NCI-H146 (cell line): ENCODE data around the gene ZBTB46.

Experiments used
- DNase-seq: peaks from one replicate; lab custom pipeline; 2025; lab: John Stamatoyannopoulos, UW

ZBTB46 gene

DNA sequence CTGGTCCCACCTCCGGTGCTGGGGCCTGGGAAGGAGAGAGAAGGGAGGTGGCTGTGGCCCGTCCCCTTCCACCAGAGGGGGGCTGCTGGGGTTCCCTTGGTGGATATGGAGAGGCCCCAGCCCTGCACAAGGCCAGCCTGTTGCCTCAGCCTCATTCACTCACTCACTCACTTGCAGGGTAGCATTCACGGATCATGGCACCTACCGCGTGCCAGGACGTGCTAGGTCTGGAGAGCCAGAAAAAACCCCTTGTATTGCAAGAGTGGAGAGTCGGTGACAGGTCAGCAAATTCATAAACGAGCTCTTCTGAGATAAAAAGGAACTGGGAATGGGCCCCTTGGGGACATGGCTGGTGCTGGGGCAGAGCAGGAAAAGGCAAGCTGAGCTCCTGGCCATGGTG lies 6.4 kb upstream of the ZBTB46 start:
- DNase-seq, result no peak

GRCh38 chr20:63836458-63837344 lies 5.6 kb upstream of the ZBTB46 start:
- DNase-seq, result no peak

DNA sequence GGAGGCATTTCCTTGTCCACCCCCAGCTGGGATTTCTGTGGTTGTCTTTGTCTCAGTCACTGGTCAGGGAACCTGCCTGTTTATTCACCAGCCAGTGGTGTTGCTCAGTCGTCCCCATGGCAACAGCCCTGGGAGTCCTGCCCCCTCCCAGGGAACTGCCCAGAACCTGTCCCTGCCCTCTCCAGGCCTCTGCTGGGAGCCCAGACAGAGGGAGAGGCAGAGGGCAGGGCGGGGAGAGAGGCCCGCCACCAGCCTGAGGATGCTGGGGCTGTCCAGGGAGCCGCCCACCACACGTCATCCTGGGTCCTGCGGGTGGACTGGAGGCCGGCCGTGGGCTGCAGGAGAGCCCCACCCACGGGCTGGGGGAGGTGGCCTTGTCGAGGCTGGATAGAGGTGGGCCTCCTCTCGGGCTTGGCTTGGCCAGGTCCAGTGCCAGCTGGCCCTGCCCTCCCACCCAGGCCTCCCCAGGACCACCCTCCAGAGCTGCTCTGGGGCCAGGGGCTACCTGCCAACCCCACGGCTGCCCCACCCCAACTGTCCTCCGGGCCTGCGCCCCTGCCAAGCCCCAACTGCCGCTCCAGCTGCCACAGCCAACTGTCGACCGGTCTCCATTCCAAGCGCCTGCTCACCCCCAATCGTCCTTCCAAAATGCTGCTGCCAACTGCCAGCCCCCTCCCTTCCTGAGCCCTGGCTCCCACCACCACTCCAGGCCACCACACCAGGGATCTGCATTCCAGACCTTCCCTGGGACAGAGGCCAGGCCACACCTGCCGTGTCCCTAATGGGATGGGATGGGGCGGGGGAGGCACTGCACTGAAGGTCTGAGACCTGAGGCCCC lies 4.2 kb upstream of the ZBTB46 start:
- peak; percentile 88 for DNase-seq

GRCh38 chr20:63834491-63834880 lies 3.4 kb upstream of the ZBTB46 start:
- no peak for DNase-seq

DNA sequence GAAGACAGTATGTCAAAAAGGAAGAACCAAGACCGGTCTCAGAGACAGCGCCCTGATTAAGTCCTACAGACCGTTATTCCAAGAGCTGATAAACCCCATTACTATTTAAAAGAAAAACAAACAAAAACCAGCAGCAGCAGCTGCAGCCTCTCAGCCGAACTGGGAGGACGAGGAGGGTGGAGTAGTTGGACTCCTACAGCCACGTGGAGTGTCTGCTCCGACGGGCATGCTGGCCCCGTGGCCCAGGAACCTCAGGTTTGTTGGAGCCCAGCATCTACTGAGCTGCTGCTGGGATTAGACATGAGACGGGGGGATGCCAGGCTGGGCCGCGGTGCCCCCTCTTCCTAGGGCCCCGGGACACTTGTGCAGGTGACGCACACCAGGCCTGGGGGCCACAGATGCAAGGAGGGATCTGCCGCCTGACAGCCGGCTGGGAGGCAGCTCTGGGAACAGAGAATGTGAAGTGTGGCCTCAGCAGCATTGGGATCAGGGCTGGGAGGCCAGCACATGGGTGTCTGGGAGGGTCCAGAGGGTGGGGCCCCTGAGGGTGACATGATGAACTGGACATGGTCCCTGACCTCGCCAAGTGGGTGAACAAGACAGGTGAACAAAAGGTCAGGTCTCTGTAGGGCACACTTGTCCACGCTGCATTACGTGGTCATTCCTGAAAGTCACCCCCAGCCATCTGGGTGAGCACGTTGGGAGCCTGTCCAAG lies 2.9 kb upstream of the ZBTB46 start:
- DNase-seq, result no peak

DNA sequence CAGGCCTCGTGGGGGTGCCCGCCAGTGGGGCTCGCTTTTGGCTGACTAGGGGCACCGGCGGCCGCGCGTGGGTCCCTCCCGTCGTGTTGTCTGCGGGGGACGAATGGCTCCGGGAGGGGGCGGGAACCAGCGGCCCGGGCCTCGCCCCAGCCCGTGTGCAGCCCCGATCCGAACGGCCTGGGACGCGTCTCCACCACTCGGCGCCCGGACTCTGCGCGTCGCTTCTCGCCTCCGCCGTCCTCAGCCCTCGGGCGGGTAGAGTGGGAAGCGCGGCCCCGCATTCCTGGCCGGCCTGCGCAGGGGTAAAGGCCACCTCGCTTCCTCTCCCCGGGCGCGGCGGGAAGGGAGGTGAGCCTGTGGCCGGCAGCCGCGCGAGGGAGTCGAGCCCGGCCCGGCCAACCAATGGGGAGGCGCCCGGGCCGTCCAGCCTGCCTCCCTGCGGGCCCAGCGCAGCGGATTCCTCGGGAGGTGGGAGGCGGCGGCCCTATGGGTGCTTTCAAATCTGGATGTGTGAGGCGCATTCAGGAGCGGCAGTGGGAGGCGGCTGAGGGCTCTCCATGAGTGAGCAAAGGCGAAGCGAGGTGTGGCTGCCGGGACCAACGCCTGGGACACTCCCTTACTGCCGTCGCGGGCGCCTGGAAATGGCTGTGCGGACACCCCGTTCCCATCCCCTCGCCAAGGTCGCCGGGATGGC lies 1.1 kb upstream of the ZBTB46 start:
- DNase-seq, result peak; percentile 27

DNA sequence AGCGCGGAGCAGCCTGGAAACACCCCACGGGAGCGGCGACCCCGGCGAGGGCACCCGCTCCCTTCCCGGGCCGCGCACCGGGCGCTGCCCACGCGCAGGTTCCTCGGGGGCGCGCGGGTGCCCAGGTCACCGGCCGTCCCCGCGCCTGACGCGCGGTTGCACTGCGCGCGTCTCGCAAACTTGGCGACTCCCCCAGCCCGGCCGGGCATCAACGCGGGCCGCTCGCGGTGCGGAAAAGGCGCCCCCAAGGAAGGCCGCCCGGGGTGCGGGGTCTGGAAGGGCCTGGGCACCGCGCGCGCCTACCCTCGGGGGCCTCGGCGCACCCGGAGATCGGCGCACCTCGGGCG lies 555 bp upstream of the ZBTB46 start:
- no peak for DNase-seq

- DNase-seq, result no peak
Measured at GRCh38 chr20:63829945-63830835, 874 bp downstream of the ZBTB46 start.

DNA sequence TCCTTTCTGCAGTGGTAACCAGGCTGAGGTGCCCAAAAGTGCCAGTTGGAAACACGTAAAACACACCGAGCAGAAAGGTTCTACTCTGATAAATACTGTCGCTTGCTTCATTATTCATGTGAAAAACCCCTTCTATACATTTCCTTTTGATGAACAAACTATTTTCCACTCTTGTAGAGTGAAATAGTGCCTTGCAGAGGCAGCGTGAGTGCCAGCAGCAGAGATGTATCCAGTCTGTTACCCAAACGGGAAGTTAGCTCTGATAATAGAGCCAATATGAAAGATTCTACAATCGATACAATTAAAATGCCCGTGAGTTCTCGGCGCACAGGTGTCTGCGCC lies 1.5 kb downstream of the ZBTB46 start:
- DNase-seq, result no peak

DNA sequence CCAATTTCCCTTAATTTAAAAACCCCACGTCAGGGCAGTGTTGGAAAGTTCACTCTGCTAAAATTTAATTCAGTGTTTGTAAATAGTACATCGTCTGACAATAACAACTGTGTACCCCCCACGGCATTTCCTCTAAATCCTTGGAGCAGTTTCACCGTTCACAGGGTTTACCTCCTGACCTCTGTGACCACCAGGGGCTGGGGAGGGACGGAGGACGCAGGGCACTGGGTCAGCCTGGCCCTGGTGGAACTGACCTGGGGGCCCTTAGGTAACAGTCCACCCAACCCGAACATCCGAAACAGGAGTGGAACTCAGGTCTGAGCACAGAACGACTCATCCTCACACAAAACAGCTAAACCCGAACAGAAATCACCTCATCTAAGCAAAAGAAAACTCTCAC lies 2.1 kb downstream of the ZBTB46 start:
- DNase-seq, result no peak

GRCh38 chr20:63828545-63828944 lies 2.5 kb downstream of the ZBTB46 start:
- no peak for DNase-seq

DNA sequence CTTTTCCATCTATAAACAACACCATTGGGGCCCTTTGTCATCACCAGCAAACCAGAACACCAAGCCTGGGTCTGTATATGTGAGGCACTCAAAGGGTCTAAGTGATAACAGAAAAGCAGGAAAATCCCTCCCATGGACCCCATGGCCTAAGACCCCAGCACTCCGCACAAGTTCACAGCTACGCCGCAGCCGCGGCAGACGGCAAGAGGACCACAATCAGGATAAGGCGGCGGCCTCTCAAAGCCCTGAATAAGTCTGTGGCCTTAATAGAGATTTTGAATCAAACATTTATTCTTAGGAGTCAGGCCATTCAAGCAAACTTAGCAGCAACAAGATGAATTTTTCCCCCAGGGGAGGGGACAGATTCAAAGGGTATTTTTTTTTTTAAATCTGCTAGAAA lies 2.9 kb downstream of the ZBTB46 start:
- no peak for DNase-seq

GRCh38 chr20:63826753-63827152 lies 4.3 kb downstream of the ZBTB46 start:
- no peak for DNase-seq

- DNase-seq, result no peak
Measured at GRCh38 chr20:63825331-63826118, 5.5 kb downstream of the ZBTB46 start.

GRCh38 chr20:63823691-63824311 lies 7.3 kb downstream of the ZBTB46 start:
- DNase-seq, result no peak

DNA sequence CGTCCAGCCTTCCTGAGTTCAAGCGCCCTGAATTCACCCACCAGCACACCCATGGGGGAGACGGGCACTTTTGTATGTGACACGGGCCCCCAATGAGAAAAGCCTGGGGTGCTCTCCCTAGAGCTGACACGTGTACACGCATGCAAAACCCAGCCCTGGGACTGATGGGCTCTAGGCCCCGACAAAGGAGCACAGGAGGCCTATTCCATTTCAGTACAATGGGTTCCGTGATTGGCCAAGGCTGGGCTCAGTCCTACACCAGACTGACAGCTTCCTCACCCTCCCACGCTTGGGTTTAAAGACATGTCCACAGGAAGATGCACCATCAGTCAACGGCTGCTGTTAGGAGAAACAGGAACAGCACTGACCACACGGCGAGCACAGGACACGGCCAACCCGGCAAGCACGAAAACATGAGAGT lies 8.8 kb downstream of the ZBTB46 start:
- DNase-seq, result no peak

DNA sequence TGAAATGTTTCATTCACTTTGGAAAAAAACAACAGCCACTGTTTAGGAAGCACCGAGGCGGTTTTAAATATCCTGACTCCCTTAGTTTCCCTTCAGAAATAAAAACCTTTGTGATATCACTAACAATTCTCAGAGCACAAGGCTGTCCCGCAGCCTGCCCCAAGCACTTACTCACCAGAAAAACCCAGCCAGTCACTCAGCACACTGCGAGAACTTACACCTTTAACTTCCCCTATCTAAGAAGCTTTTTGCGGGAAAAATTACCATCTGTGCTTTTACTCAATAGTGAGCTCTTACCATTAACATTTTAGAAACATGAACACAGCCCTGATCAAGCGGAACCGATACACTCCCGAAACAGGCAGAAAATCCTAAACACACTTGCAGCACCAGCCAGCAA lies 9.3 kb downstream of the ZBTB46 start:
- no peak for DNase-seq

- no peak for DNase-seq
Measured at GRCh38 chr20:63819224-63819921, 11.7 kb downstream of the ZBTB46 start.

- DNase-seq, result no peak
Measured at GRCh38 chr20:63815615-63816253, 15.3 kb downstream of the ZBTB46 start.
